ENCODE results near the gene KLHL17. TPM values are rescaled to one million over a fixed set of nuclear protein-coding genes. Genes with fewer than 3 reads are reported as not detected.
A peak's percentile ranks its signal among the peaks of the same experiment; 100 is the strongest.

KLHL17 gene
- total RNA-seq, 1 experiment from 2014 or later, result 66.9 TPM

- TF ChIP-seq HMGXB4 (CRISPR knock-in tag; IDR thresholded peaks at IDR 0.05), result no peak
Observed at GRCh38 chr1:964691-965525, 4.5 kb downstream of the KLHL17 start (continued).

- no peak for TF ChIP-seq EMX1 (CRISPR knock-in tag; IDR thresholded peaks at IDR 0.05)
- H3K36me3 Mint-ChIP-seq, result 0 out of 2 replicates have a peak, but pooled peaks cover 2% of the 10 kb centered on the region
- DNase-seq (ENCODE audit: low spot score), result no peak
- no peak overlapping the region for H3K4me3 Mint-ChIP-seq
- H3K27me3 Mint-ChIP-seq (ENCODE audit: low read depth), result peaks cover 40% of the 10 kb centered on the region
- ATAC-seq, result no peak
- H3K4me1 Mint-ChIP-seq, result 0 out of 2 replicates have a peak, but pooled peaks cover 3% of the 10 kb centered on the region
- no peaks in the 10 kb centered on the region; the same call in 1 of the 2 replicates for H3K9me3 Mint-ChIP-seq
- POLR2A ChIA-PET, result no interaction called here
- CTCF ChIA-PET, result no interaction called here
- H3K27ac Mint-ChIP-seq, result no peak overlapping the region
Observed at GRCh38 chr1:965526-966134, 5.2 kb downstream of the KLHL17 start.

- Mint-ChIP-seq H3K27ac (no peak within 1 kb of the TSS), H3K27me3 (ENCODE audit: low read depth) (peaks cover 40% of the 10 kb centered on the region), H3K4me1 (0 out of 2 replicates have a peak, but pooled peaks cover 2% of the 10 kb centered on the region), H3K36me3 (0 out of 2 replicates have a peak, but pooled peaks cover 2% of the 10 kb centered on the region), H3K9me3 (no peaks in the 10 kb centered on the region; the same call in 1 of the 2 replicates), H3K4me3 (peak within 1 kb of the TSS; percentile 62)
- ATAC-seq (peak; percentile 73), DNase-seq (ENCODE audit: low spot score) (peak; percentile 50)
- no peak for TF ChIP-seq ZNF532 (CRISPR knock-in tag; IDR thresholded peaks at IDR 0.05; ENCODE audit: borderline replicate concordance)
- TF ChIP-seq ATF1 (CRISPR knock-in tag; IDR thresholded peaks at IDR 0.05), result no peak
- 0 out of 2 replicates have a peak, but pooled peaks have one; percentile 20 for TF ChIP-seq ZNF671 (CRISPR knock-in tag; IDR thresholded peaks at IDR 0.05)
- TF ChIP-seq HMGXB4 (CRISPR knock-in tag; IDR thresholded peaks at IDR 0.05), result peak; percentile 22; the same call in 1 of the 2 replicates
- no peak for TF ChIP-seq ZNF263 (CRISPR knock-in tag; IDR thresholded peaks at IDR 0.05; ENCODE audit: low read depth)
- no peak for TF ChIP-seq RELA (CRISPR knock-in tag; IDR thresholded peaks at IDR 0.05; ENCODE audit: borderline replicate concordance)
- POLR2A ChIA-PET, result interaction anchor here (1.2 kb wide), 1 partner anchor 73 kb away, joined by 4 read pairs; no protein-coding TSS in a partner anchor
- CTCF ChIA-PET, result interaction anchor here (0.8 to 2.3 kb wide), 12 partner anchors 10 to 325 kb away, joined by 3 to 21 read pairs (median 5); partner anchors contain the start of gene PERM1
Observed at GRCh38 chr1:966135-966703, 5.8 kb downstream of the KLHL17 start, which contains the start of gene PLEKHN1. PLEKHN1 (plus strand) TSS chr1:966482; CDS start chr1:966532, 50 bp downstream.
